GM19467 (cell line): ENCODE data around the gene GOLGA8S.
"Not testable (repeated sequence)": the region's sequence is repeated elsewhere in the genome, so short reads cannot be mapped to it uniquely, and the experiment has no call there.

Experiments used
- ATAC-seq: cut with Tn5 transposase; IDR thresholded peaks from one replicate; pipeline ENCODE4 v1.9.1; 2021; ENCODE audit warnings: mild to moderate bottlenecking, moderate library complexity; ENCODE audit not compliant: unreplicated experiment

GOLGA8S gene

GRCh38 chr15:23397779-23398178, 43.2 kb downstream of the GOLGA8S start:
- ATAC-seq, result no peak

- not testable (repeated sequence) for ATAC-seq
Observed at GRCh38 chr15:23398357-23398756, 43.8 kb downstream of the GOLGA8S start.

- ATAC-seq, result not testable (repeated sequence)
Observed at GRCh38 chr15:23399207-23399606, 44.7 kb downstream of the GOLGA8S start.

- no peak for ATAC-seq
Observed at GRCh38 chr15:23401627-23402026, 47.1 kb downstream of the GOLGA8S start.

- no peak for ATAC-seq
Observed at GRCh38 chr15:23402140-23402539, 47.6 kb downstream of the GOLGA8S start.

- no peak for ATAC-seq
Observed at GRCh38 chr15:23402544-23402943, 48.0 kb downstream of the GOLGA8S start.

- no peak for ATAC-seq
Observed at GRCh38 chr15:23403550-23403949, 49.0 kb downstream of the GOLGA8S start.

GRCh38 chr15:23411841-23412240, 57.3 kb downstream of the GOLGA8S start:
- ATAC-seq, result no peak

- not testable (repeated sequence) for ATAC-seq
Observed at GRCh38 chr15:23412881-23413600, 58.5 kb downstream of the GOLGA8S start.
